Measurements from ENCODE around the gene TNRC6C.

The TNRC6C gene, protein sequence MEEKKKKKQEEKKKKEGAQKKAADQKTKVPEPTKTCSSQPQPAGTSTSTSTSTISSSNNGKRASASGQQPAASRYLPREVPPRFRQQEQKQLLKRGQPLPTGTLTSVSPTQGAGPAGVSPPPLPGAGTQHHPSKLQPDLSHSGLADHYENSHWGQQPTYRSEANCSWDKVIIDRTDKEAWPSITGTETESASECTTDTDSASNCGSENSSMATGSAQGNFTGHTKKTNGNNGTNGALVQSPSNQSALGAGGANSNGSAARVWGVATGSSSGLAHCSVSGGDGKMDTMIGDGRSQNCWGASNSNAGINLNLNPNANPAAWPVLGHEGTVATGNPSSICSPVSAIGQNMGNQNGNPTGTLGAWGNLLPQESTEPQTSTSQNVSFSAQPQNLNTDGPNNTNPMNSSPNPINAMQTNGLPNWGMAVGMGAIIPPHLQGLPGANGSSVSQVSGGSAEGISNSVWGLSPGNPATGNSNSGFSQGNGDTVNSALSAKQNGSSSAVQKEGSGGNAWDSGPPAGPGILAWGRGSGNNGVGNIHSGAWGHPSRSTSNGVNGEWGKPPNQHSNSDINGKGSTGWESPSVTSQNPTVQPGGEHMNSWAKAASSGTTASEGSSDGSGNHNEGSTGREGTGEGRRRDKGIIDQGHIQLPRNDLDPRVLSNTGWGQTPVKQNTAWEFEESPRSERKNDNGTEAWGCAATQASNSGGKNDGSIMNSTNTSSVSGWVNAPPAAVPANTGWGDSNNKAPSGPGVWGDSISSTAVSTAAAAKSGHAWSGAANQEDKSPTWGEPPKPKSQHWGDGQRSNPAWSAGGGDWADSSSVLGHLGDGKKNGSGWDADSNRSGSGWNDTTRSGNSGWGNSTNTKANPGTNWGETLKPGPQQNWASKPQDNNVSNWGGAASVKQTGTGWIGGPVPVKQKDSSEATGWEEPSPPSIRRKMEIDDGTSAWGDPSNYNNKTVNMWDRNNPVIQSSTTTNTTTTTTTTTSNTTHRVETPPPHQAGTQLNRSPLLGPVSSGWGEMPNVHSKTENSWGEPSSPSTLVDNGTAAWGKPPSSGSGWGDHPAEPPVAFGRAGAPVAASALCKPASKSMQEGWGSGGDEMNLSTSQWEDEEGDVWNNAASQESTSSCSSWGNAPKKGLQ (N-terminal part only)

DNA sequence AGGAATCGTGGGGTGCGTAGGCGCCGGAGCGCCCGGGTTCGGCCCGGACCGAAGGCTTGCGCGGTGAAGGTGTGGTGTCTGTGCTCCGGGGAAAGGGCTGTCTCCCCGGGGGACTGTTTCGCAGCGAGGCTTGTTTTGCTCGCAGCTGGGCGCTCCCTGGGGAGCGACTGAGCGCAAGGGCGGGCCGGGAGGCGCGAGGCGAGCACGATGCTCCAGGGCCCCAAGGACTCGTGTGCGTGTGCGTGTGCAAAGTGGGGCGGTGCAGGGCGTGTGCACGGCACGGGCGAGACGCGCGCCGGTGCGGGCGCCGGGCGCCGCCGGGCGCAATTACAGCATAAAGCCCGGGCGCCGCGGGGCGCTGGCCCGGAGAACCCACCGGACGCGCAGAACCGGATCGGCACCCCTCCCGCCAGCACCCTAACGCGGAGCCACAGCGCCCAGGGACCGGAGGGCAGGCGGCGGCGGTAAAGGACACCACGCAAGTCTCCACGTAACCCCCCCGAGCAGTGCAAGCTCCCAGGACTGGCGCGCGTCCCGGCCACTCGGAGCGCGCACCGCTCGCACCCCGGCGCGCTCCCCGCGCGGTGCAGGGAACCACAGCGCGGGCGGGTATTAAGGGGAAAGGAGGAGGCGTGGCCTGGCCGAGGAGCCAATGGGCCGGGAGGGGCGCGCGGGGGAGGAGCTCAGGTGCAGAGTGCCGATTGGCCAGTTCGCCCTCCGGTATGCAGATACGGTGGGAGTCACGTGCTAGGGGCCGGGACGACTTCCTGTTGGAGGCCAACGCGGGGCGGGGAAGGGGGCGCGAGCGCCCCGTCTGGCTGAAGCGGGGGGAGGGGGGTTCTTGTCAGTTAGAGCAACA, at the start of gene TNRC6C:
TSS of gene TNRC6C (plus strand) at position 847 of the 859 bp plus-strand sequence. CDS start 45,504 bp downstream, outside the sequence.
- DNase-seq (ENCODE audit: low spot score): peak; percentile 100

DNA sequence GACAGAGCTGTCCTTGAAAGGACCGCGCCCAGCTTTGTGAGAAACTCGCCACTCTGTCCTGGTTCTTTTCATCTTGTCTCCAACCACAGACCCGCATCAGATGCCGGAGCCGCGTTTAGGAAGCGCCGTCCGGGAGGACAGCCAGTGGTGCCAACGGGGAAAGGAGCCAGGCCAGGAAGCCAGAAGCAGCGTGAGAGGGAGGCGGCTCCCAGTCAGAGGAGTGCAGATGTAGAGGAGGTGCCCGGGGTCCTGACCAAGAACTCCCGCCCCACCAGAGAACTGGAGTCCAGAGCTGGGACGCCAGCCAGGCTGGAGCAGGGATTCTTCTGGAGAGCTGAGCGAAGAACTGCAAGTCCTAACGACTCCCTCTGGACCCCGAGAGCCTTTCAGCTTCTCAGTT, 49.3 kb upstream of the TNRC6C start:
- no peak for DNase-seq (ENCODE audit: low spot score)

DNA sequence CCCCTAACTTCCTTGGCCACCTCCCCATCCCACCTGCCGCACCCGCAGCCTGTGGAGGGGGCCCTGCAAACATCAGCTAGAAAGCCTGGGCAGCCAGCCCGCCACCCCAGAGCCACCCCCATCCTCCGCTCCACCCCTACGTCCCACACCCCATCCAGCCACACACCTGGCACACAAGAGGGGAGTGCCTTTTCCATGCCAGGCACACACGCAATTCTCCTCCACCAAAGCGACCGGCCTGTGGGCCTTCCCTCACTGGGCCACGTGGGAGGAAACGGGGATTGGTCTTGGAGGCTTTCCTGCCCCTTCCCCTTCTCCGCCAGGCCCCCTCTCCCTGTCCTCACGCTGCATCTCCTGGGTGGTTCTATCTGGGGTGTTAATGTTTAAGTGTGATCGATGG, 48.7 kb upstream of the TNRC6C start:
- no peak for DNase-seq (ENCODE audit: low spot score)

DNA sequence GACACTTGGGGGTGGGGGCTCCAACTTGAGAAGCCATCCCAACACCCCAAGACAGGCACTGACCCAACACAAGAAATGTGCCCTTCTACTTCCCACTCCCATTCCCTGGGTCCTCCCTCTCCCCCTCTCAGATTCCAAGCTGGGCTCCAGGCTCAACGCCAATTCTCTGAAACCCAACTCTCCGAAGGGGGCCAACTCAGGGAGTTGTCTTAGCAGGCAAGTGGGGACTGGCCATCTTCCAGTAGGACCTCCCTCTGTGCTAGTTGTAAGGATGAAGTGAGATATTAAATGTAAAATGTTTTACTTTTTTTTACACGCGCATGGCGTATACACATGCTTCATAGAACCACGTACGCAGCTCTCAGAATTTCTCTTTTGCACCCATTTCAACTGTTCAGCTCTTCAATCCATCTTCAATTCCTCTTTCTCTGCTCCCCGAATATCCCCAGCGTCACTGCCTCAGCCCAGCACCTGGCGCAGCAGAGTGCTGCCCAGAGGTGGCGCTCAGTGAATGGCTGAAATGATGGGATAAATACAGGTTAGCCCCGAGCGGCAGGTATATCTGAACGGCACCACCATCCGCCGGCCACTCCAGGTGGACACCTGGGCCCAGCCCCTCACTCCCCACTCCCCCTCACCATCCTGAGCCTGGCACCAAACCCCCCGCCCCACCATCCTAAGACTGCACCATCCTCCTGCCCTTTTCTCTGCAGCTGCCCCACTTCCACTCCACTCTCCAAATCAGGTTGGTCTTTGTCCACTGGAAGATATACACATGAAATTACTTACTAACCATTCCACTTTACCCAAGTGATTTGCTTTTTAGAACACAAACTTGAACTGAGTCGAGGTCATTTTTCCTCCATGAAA, 43.9 kb upstream of the TNRC6C start:
- no peak for DNase-seq (ENCODE audit: low spot score)

DNA sequence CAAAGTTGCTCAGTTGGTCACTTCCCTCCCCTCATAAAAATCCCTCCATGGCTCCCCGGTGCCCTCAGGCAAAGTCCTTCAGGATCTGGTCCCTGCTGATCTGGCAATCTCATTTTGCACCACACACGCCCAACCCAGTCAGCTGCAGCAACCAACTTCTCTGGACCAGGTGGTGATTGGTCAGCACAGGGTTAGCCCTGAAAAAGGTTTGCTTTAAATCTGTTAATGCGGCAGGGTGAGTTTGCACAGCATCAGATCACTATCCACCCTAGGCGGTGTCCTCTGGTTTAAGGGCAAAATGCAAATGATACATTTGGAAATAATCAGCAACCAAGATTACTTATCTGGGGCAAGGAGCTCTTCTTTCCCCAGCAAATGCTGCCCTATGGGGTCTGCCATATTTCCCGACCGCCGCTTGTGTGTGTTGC, 42.9 kb upstream of the TNRC6C start:
- DNase-seq (ENCODE audit: low spot score): no peak

DNA sequence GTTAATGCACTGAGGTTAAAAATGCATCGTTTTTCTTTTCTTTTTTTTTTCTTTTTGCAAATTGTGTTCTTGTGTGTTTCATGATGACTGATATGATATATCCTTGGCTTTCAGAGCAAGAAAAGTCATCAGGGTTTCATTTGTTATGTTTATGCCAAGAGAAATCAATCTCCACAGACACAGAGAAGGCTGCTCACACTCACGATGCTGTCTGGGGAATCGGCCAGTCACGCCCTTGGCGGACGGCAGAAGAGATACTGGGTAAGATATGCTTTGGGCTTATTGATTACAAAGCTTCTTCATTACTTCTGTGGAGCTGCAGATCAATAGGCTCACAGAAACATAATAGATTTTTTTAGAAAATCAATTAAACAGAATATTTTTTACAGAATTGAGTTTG, 42.2 kb upstream of the TNRC6C start:
- DNase-seq (ENCODE audit: low spot score): no peak

DNA sequence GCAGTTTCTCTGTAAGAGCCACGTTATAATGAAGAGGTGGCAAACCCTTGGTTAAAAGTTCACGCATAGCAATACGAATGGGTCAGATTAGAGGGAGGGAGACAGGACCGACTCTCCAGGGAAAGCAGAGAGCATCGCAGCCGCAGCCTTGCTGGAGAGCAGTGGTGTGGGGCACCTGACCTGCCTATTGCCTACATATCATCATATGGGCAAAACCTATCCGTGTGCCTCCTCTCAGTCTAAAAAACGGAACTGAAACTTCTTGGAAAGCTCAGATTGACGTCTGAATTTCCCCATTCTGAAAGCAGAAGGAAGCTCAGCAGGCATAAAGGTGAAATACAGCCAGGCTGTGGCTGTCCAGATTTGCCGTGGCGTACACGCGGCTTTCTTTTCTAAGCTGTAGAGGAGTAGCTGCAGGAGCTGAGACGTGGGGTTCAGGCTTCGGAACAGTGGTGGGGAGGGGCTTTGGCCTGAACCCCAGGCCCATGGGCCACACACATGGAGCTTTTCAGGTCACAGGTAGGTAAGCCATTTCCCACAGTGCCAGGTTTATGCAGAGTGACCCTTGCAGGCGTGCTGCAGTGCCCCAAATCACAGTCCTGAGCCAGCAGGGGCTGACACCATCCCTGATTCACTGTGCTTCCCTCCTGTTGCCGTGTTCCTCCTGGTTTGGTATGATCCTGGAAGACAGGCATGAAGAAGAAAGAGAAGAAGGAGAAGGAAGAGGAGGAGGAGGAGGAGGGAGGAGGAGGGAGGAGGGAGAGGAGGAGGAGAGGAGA, 41.6 kb upstream of the TNRC6C start:
- no peak for DNase-seq (ENCODE audit: low spot score)

DNA sequence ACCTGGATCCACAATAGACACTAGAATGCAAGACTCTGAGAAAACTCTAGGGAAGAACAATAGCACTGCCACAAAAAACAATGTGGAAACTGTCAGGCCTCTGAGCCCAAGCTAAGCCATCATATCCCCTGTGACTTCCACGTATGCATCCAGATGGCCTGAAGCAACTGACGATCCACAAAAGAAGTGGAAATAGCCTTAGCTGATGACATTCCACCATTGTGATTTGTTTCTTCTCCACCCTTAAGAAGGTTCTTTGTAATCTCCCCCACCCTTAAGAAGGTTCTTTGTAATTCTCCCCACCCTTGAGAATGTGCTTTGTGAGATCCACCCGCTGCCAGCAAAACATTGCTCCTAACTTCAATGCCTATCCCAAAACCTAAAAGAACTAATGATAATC, 39.2 kb upstream of the TNRC6C start:
- no peak for DNase-seq (ENCODE audit: low spot score)

DNA sequence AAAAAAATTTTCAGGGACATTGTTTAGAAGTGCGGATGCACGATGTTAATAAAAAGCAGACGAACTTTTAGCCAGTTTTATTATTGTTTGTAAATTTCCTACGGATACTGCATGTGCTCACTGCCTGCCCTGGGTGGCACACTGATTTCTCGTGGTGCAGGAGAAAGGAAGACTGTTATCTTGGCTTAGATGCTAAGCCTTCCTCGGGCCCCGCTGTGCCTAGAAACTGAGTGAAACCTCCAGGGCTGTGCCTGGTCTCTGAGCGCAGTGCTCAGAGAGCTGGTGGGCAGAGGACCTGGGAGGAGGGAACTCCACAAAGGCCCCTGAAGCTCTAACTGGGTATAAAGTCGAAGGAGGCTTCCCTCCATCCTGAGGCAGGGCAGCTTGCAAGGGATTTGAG, 35.4 kb upstream of the TNRC6C start:
- DNase-seq (ENCODE audit: low spot score): no peak

DNA sequence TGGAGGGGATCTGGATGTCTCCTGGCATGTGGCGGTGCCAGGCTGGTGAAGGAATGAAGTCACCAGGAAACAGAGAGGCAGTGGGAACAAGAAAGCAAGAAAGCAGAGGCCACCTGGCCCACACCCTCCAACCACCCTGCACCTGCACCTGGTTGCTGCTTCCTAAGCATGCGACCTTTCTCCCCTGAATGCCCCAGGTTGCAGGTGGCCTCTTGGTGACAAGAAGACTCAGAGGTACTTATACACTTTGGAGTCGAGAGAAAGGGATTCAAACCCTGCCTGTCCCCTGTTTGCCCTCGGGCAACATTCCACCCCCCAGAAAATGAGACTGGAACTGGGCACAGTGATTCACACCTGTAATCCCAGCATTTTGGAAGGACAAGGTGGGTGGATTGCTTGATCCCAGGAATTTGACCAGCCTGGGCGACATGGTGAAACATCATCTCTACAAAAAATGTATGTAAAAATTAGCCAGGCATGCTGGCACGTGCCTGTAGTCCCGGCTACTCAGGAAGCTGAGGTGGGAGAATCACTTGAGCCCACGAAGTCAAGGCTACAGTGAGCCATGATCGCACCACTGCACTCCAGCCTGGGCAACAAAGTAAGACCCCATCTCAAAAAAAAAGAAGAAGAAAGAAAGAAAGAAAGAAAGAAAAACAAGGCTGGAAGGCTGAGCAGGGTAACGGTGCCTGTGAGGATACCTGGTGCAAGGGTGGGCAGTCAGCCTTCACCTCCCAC, 34.6 kb upstream of the TNRC6C start:
- DNase-seq (ENCODE audit: low spot score): no peak

DNA sequence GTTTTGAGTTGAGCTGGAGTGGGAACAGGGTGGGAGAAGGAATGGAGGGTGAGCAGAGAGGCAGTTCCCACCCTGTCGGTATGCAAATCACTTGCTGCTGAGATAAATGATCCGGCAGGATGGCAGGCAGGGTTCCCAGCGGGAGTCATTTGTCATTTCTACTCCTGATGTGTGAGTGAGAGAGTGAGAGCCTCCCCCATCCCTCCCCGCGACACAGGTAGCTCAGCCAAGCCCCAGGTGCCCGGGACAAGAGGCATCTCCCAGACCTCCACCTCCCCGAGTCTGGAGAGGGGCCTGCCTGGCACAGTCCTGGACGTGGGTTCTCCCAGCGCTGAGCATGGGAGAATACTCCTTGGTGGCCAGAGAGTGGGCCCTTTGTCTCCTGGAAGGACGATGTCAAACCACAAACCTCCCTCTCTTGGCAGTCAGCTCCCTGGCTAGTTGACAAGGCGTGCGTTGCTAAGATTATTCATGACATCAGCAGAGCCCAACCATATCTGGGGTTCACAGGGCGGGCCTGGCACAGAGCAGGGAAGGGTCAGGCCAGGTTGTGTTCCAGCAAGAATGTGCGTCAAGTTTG, 33.7 kb upstream of the TNRC6C start:
- DNase-seq (ENCODE audit: low spot score): no peak

DNA sequence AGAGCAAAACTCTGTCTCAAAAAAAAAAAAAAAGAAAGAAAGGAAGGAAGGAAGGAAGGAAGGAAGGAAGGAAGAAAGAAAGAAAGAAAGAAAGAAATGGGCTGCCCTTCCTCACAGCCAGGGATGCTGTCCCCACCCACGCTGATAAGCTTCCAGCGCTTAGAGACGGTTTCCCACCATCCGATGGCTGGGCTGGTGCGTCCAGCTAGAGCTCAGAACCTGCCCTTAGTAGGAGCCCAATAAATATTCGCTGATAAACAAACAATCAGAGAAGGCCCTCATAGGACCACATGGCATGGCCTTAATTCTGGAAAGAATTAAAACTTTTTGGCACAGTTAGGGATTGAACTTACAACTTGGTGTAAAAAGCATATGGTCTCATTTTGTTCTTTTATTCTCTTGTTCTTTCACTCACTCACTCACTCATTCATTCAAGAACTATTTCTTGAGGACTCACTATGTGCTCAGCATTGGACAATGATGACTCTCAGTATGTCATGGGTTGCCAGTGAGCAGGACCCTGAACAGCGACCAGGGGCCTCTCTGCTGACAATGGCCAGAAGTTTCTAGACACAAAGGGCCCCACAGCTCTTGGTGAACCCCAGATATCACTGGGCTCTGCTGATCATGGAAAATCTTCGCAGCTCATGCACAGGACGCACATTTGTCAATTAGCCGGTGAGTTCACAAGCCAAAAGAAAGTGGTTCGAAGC, 32.5 kb upstream of the TNRC6C start:
- DNase-seq (ENCODE audit: low spot score): no peak

DNA sequence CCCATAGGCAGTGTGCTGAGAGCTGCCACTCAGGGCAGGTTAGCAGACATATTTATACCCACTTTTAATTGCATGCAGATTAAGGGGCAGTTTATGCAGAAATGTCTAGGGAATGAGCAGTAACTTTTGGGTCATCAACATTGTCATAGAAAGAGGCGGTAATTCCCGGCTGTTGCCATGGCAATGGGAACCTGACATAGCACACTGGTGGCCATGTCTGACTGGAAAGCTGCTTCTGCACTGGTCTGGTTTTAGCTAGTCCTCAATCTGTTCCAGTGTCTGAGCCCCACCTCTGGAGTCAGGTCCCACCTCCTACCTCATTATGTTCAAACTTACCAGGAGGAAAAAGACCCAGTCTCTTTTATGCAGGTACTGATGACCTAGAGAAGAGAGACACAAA, 31.5 kb upstream of the TNRC6C start:
- DNase-seq (ENCODE audit: low spot score): no peak

DNA sequence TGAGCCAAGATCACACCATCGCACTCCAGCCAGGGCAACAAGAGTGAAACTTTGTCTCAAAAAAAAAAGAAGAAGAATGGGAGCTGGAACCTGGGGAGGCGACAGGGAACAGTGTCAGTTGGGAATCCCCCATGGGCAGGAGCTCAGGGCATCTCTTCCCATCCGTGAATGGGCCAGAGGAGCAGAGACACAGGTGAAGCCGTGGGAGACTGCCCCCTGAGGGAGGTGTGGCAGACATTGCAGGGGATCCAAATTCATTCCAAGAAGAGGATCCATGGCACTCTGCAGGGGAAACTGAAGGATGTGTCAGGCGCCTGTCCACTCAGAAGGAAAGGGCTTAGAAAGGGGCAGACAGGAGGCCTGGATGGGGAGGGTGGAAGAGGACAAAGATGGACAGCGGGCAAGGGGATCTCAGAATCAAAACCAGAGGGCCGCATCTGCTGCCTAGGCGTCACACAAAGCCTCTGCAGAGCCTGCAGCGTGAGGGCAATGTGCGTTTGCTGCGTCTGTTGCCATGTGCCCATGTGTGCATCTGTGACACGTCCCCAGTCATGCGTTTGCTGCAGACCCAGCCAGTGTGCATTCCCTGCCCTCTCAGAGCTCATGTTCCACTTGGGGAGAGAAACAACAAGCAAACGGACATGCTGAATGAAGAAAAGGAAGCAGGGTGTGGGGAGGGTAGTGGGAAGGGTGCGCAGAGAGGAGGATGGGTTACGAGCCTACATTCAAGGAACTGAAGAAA, 30.6 kb upstream of the TNRC6C start:
- DNase-seq (ENCODE audit: low spot score): no peak

DNA sequence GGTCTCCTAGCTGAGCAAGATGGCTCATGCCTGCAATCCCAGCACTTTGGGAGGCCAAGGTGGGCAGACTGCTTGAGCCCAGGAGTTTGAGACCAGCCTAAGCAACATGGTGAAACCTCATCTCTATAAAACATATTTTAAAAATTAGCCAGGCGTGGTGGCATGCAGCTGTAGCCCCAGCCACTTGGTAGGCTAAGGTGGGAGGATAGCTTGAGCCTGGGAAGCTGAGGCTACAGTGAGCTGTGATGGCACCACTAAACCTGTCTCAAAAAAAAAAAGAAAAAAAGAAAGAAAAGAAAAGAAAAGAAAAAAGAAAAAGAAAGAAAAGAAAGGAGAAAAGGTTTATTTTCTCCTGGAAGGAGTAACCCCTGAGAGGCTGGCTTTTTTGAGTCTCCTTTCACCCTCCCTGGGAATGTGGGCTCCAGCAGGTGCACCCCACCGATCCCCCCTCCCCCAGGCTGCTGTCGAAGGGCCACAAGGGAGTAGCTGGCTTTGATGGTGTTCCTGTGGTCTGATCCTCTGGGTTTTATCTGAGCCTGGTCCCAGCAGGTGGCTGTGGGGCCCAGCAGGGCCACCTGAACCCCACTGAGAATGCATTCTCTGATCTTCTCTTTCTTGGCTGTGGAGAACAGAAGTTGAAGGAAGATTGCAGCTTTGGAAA, 29.9 kb upstream of the TNRC6C start:
- DNase-seq (ENCODE audit: low spot score): no peak

DNA sequence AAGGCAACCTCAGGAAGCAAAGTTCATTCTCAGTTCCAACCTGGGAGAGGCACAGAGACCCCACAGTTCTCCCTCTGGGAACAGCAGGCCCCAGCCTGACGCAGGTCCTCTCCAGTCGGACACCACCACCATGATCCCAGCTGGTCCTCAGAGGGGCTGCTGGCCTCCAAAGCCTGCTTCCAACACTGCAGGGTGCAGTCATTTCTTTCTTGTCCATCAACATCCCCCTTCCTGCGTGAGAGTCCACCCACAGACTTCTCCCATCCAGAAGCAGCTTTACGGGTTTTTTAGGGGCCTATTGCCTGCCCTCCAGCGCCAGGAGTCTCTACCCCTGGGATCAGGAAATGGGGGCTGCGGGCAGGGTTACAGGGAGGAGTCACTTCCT, 29.3 kb upstream of the TNRC6C start:
- DNase-seq (ENCODE audit: low spot score): no peak

All from CD4-positive, alpha-beta T cell treated with Interleukin-6 at 100 ng/mL for 8 hours (primary cell).